KMS-11 (cell line): ENCODE data around the gene PLPPR2.
"Not testable (repeated sequence)": the region's sequence is repeated elsewhere in the genome, so short reads cannot be mapped to it uniquely, and the experiment has no call there.

Experiments
- H2AFZ ChIP-seq: fragments of 200-600 bp; sonication (generic); 2 replicates; pipeline ENCODE4 v1.6.1; 2016; ENCODE audit warnings: antibody characterized with exemption, mixed run types, low read depth
- H3K27ac ChIP-seq: fragments of 200-600 bp; sonication (generic); 2 replicates; pipeline ENCODE4 v1.6.1; 2016; ENCODE audit warnings: mild to moderate bottlenecking, mixed run types
- H3K27me3 ChIP-seq: fragments of 200-600 bp; sonication (generic); 2 replicates; pipeline ENCODE4 v1.6.1; 2017; ENCODE audit warnings: mild to moderate bottlenecking, low read depth, mixed run types, moderate library complexity; ENCODE audit not compliant: insufficient read depth
- H3K36me3 ChIP-seq: fragments of 200-600 bp; sonication (generic); 2 replicates; pipeline ENCODE4 v1.6.1; 2017; ENCODE audit warnings: mild to moderate bottlenecking, mixed run types; ENCODE audit not compliant: insufficient read depth
- H3K4me1 ChIP-seq: fragments of 200-600 bp; sonication (generic); 2 replicates; pipeline ENCODE4 v1.6.1; 2016; ENCODE audit warnings: mild to moderate bottlenecking, low read depth, mixed run types; ENCODE audit not compliant: poor library complexity, severe bottlenecking
- H3K4me2 ChIP-seq: fragments of 200-600 bp; sonication (generic); 2 replicates; pipeline ENCODE4 v1.7.0; 2016; ENCODE audit warnings: mild to moderate bottlenecking, mixed run types
- H3K4me3 ChIP-seq: fragments of 200-600 bp; sonication (generic); IDR thresholded peaks from 2 replicates; pipeline ENCODE4 v1.6.1; 2017; ENCODE audit warnings: low read depth, low read length, mixed read lengths; ENCODE audit not compliant: insufficient read depth
- H3K79me2 ChIP-seq: fragments of 200-600 bp; sonication (generic); 2 replicates; pipeline ENCODE4 v1.6.1; 2016; ENCODE audit warnings: low read depth, mixed run types; ENCODE audit not compliant: insufficient read depth
- H3K9ac ChIP-seq: fragments of 200-600 bp; sonication (generic); 2 replicates; pipeline ENCODE4 v1.6.1; 2016; ENCODE audit warnings: mild to moderate bottlenecking, mixed run types
- H4K20me1 ChIP-seq: fragments of 200-600 bp; sonication (generic); 2 replicates; pipeline ENCODE4 v1.6.1; 2016; ENCODE audit warnings: mild to moderate bottlenecking, mixed run types; ENCODE audit not compliant: insufficient read depth
- CTCF ChIP-seq: fragments of 200-600 bp; sonication (generic); conservative IDR thresholded peaks from 2 replicates; pipeline ENCODE4 v1.6.1; 2017; ENCODE audit warnings: low read depth, mild to moderate bottlenecking, antibody characterized with exemption, low read length, moderate library complexity, mixed read lengths

The PLPPR2 gene

DNA sequence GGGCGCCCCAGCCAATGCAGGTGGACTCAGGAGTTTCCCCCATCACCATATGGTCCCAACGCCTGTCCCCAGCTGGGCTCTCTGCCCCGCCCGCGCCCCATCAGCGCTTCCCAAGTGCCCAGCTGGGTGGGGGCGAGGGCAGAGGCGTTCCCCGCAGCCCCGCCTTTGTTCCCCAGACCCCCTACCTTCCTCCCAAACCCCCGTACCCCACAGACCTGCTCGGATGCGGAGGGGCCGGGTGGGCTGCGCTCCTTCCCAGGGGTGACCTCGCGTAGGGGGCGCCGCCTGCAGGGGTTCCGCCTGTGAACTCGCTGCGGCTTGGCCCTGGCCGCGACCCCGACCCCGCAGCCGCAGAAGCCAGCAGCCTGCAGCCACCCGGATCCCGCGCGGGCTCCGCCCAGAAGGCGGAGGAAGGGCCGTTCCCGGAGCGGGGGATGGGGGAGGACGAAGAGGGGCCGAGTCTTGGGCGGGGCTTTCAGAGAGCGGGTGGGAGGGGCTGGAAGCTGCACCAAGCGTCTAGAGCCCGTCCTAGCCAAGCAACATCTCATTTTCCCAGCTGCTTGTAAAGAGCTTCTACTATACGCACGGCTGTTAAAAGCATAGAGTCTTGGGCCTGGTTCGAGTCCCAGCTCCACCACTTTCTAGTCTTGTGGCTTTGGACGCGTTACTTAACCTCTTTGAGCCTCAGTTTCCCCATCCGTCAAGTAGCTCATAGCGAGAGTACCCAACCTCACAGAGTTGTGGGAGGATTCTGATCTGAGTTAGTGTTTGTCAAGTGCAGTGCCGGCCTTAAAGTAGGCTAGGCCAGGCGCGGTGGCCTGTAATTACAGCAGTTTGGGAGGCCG lies 15.8 kb upstream of the PLPPR2 start, which contains the start of gene RAB3D:
RAB3D (minus strand) TSS at position 404 of the 845 bp plus-strand sequence. CDS start 2,258 bp downstream, outside the sequence.
- Histone ChIP-seq H2AFZ (peak within 1 kb of the TSS; percentile 94), H3K4me3 (no peak within 1 kb of the TSS), H3K4me1 (peaks cover 19% of the 10 kb centered on the region), H3K4me2 (peak within 1 kb of the TSS; percentile 76), H3K27me3 (no peaks in the 10 kb centered on the region), H3K36me3 (no peaks in the 10 kb centered on the region), H3K79me2 (no peaks in the 10 kb centered on the region), H4K20me1 (no peaks in the 10 kb centered on the region), H3K27ac (no peak within 1 kb of the TSS), H3K9ac (peak within 1 kb of the TSS; percentile 60)
- no peak for TF ChIP-seq CTCF

GRCh38 chr19:11340099-11340467 lies 15.1 kb upstream of the PLPPR2 start:
- Histone ChIP-seq H3K4me1 (peaks cover 25% of the 10 kb centered on the region), H3K4me2 (peak overlapping the region; percentile 66), H2AFZ (peak overlapping the region; percentile 94)
- not testable (repeated sequence) for H3K27ac ChIP-seq, H3K36me3 ChIP-seq, H3K79me2 ChIP-seq, H3K4me3 ChIP-seq, H3K9ac ChIP-seq, H3K27me3 ChIP-seq, H4K20me1 ChIP-seq

DNA sequence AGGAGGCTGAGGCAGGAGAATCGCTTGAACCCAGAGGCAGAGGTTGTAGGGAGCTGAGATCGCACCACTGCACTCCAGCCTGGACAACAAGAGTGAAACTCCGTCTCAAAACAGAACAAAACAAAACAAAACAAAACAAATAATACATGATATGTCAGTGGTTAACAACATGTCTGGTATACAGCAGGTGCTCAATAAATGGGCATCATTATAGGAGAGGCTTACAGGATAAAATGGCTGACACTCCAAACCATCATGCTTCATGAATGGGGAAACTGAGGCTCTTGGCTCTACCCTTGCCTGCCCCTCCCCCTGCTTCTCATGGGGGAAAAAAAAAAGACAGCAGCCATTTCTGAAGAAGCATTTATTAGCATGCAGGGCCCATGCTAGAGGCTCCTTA lies 12.8 kb upstream of the PLPPR2 start:
- Histone ChIP-seq H3K9ac (no peak overlapping the region), H3K27ac (no peak overlapping the region), H3K36me3 (no peaks in the 10 kb centered on the region), H3K4me1 (peaks cover 33% of the 10 kb centered on the region), H4K20me1 (no peaks in the 10 kb centered on the region), H3K4me3 (no peak overlapping the region), H3K4me2 (no peak overlapping the region), H2AFZ (no peak overlapping the region), H3K27me3 (no peaks in the 10 kb centered on the region), H3K79me2 (no peaks in the 10 kb centered on the region)
- TF ChIP-seq CTCF = no peak

GRCh38 chr19:11345122-11345803 lies 10.0 kb upstream of the PLPPR2 start:
- H3K4me1 ChIP-seq = peaks cover 24% of the 10 kb centered on the region
- peak overlapping the region; percentile 64; the same call in 1 of the 2 replicates for H2AFZ ChIP-seq
- H4K20me1 ChIP-seq = no peaks in the 10 kb centered on the region
- peak overlapping the region; percentile 88 for H3K4me2 ChIP-seq
- peak overlapping the region; percentile 31; the same call in 1 of the 2 replicates for H3K9ac ChIP-seq
- H3K27me3 ChIP-seq = no peaks in the 10 kb centered on the region
- H3K4me3 ChIP-seq = no peak overlapping the region
- H3K36me3 ChIP-seq = no peaks in the 10 kb centered on the region
- no peak overlapping the region for H3K27ac ChIP-seq
- no peaks in the 10 kb centered on the region for H3K79me2 ChIP-seq
- TF ChIP-seq CTCF = no peak
